22Rv1 (cell line): ENCODE measurements around the gene VPS35L.
"Not testable (repeated sequence)": the region's sequence is repeated elsewhere in the genome, so short reads cannot be mapped to it uniquely, and the experiment has no call there.

Source experiments
- H3K27ac ChIP-seq: fragments of 450-650 bp; 2 replicates; pipeline ENCODE4 v1.5.1; 2017
- CTCF ChIP-seq: fragments of 450-650 bp; IDR thresholded peaks from 2 replicates; pipeline ENCODE4 v1.5.1; 2017; ENCODE audit warnings: mild to moderate bottlenecking
- ZFX ChIP-seq: fragments of 450-650 bp; IDR thresholded peaks from 2 replicates; pipeline ENCODE4 v1.6.1; 2017; ENCODE audit warnings: antibody characterized with exemption, borderline replicate concordance

VPS35L gene

GRCh38 chr16:19655242-19655777 lies 99.8 kb downstream of the VPS35L start:
- TF ChIP-seq ZFX (no peak), CTCF (no peak)
- no peak overlapping the region for H3K27ac ChIP-seq

GRCh38 chr16:19657831-19658230 lies 102.3 kb downstream of the VPS35L start:
- H3K27ac ChIP-seq = no peak overlapping the region
- TF ChIP-seq CTCF (no peak), ZFX (no peak)

- no peak for TF ChIP-seq ZFX
- TF ChIP-seq CTCF = no peak
- no peak overlapping the region for H3K27ac ChIP-seq
Measured at GRCh38 chr16:19659554-19659953, 104.1 kb downstream of the VPS35L start.

GRCh38 chr16:19660432-19660831 lies 104.9 kb downstream of the VPS35L start:
- H3K27ac ChIP-seq = no peak overlapping the region
- TF ChIP-seq ZFX (no peak), CTCF (no peak)

- TF ChIP-seq ZFX = no peak
- no peak for TF ChIP-seq CTCF
- no peak overlapping the region for H3K27ac ChIP-seq
Measured at GRCh38 chr16:19662351-19662750, 106.8 kb downstream of the VPS35L start.

- H3K27ac ChIP-seq = no peak overlapping the region
- no peak for TF ChIP-seq ZFX
- no peak for TF ChIP-seq CTCF
Measured at GRCh38 chr16:19664166-19664565, 108.7 kb downstream of the VPS35L start.

GRCh38 chr16:19665313-19665712 lies 109.8 kb downstream of the VPS35L start:
- H3K27ac ChIP-seq = not testable (repeated sequence)

GRCh38 chr16:19666477-19666876 lies 111.0 kb downstream of the VPS35L start:
- no peak for TF ChIP-seq ZFX
- no peak for TF ChIP-seq CTCF
- no peak overlapping the region for H3K27ac ChIP-seq
